ENCODE results near the gene TMEM167B.

- TF ChIP-seq POLR2AphosphoS5 (IDR thresholded peaks at IDR 0.05; ENCODE audit: low read depth, low read length) (no peak), CTCF (IDR thresholded peaks at IDR 0.05 in 2 of 3, conservative IDR thresholded peaks at IDR 0.05 in 1 of 3; ENCODE audit: borderline replicate concordance in 1 of 3, insufficient read depth in 1 of 3, low read depth in 2 of 3, low read length in 2 of 3) (no peak), EZH2 (IDR thresholded peaks at IDR 0.05) (no peak), EZH2phosphoT487 (IDR thresholded peaks at IDR 0.05; ENCODE audit: borderline replicate concordance) (no peak), POLR2A (IDR thresholded peaks at IDR 0.05; ENCODE audit: borderline replicate concordance, extremely low read depth, insufficient read depth, insufficient read length) (no peak)
Measured at GRCh38 chr1:109134423-109134822, 43.9 kb downstream of the TMEM167B start.
